HG02973 (cell line): ENCODE data around the gene SOX18.

Experiments used
- ATAC-seq: cut with Tn5 transposase; IDR thresholded peaks from one replicate; pipeline ENCODE4 v1.9.1; 2021; ENCODE audit warnings: moderate library complexity; ENCODE audit not compliant: unreplicated experiment

SOX18 gene

DNA sequence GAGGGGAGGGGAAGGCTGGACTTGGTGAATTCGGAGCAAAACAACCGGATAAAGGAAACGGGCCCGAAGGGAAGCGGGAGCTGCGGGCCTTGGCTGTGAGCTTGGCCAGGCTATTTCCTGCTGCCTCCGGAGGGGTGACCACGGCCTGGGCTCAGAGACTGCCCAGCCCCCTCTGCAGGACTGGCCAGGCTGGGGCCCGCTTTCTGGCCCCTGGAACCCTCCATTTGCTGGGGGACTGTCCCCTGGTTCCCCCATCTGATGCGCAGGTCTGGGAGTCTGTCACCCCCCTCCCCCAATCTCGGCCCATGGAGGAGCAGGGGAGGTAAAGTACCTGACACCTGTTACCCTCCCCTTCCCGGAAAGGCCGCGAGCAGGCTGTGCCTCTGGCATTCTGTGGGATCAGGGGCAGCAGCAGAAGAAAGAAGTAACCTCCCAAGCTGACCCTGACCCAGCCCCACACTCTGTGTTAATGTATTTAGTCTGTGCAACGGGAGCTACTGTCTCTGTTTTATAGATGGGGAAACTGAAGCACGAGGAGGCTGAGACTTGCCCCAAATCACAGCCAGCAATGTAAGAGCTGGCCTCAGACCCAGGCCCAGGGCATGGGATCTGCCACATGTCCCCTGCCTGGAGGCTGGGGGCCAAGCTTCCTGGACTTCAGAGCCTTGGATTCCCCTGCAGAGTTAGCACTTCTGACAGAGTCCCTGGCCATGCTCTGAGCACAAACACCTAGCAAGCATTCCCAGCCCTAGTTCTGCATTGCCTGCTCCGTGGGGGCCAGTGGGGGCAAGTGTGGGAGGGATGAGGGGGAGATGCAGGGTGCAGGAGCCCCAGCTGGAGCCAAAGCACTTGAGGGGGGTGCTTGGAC, 9.9 kb downstream of the SOX18 start:
- ATAC-seq, result no peak

DNA sequence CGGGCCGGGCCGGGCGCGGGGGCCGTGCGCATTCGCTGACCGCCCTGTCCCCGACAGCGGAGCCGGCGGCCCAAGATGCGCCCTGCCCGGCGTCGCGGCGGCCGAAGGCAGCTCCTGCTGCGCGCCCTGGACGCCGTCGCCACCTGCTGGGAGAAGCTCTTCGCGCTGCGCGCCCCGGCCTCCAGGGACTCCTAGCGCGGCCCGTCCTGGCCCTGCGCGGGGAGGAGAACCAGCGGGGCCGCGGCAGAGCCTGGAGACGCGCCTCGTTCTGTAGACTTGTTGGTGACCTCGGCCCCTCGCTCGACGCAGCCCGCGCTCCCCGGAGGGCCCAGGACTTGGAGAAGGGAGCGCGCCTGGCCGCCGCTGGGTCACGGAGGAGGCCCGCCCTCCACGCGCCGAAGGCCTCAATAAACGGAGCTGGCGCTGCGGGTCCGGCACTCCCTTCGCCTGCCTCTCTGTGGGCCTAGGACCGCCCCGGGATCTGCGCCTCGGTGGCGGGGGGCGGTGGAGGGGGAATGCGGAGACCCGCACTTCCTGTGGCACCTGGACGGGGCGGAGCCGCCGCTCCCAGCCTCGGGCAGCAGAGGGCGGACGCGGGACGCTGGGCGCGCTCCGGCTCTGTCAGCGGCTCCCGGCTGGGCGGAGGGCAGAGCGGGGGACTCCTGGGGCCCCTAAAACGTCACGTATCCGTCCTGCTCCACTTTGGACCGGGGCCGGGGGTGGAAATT, 10.7 kb downstream of the SOX18 start:
- ATAC-seq, result no peak

DNA sequence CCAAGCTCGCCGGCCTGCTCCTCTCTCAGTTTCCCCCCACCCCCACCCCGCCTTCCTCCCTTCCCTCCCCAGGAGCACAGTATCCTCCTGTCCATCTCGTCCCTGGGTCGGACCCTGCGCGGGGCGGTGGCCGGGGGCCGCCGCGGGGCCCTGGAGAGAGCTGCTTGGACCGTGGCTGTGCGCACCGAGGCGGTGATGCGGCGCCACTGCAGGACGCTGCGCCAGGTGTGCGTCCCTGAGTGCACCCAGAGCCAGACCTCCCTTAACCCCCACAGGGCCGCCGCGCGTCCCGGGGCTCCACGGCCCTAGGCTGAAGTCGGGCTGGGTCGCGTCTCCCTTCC, 11.2 kb downstream of the SOX18 start:
- no peak for ATAC-seq

DNA sequence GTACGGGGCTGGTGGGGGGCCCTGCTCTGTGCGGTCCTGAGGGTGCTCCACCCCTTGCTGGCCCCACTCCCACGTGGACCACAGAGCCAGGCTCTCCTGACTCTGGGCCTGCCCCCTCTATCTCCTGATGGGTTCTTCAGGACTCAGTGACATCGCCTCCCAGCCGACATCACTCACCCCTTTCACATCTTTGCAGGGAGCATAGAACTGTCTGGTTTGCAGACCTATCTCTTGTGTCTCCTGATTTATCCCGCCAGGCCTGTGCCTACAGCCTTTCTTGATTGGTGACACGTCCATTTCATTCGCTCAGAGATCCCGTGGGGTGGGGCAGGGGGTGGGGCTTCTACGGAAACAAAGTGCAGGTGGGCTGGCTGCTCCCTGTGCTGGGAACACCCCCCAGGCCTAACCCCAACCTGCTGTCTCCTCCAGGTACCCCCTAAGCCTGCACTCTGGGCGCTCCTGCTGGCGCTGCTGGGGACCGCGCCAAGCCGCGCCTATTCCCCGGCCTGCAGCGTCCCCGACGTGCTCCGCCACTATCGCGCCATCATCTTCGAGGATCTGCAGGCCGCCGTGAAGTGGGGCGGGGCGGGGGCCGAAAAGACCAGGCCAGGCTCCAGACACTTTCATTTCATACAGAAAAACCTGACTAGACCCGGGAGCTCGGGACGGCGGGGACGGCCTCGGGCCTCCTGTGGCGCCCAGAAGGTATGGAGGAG, 11.8 kb downstream of the SOX18 start:
- ATAC-seq, result no peak

DNA sequence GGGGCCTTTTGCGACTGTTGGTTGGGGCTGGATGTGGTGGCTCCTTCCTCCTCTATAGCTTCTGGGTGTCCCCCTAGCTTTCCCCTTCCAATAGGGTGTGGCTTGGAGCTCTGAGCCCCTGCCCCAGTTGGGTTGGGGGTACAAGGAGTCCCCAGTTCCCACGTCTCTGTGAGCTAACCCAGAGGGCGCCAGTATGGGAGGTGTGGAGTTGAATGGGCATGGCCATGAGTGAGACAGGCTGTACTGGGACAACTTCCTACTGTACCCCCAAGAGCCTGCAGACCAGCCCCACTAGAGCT, 12.3 kb downstream of the SOX18 start:
- ATAC-seq, result no peak

DNA sequence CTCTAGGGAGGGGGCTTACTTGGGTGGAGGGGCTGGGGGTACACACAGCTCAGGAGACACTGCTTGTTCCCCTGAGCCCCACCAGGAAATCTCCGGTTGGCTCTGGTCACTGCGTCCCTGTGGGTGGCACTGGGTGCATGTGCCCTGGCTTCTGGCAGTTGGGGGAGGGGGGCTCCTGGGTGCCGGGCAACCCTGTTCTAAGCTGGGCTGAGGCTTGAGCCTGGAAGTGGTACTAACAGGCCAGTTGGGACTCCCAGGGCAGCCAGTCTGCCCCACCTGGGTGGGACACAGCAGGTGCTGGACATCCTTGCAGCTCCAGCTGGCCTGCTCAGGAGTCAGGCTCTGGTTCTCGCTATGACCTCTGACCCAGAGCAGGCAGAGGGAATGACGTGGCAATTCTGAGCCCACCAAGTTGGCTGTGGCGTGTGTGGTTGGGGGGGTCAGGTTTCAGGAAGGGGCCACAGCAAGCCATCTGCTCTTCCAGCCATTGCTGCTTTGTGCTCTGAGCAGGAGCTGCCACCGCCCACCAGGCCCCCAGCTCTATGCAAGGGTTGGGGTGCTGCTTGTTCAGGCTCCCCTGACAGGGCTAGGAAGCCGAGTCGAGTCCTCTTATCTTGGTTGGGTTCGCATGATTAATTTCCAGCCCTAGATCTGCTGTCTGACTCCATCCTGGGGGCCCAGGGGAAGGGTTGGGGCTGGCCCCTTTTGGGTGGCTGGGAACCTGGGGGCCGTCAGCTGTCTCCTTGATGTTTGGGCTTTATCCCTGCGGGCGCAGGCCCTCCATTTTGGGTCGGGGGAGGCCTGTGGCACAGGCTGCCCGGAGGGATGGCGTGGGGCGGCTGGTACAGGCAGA, 12.9 kb downstream of the SOX18 start:
- no peak for ATAC-seq

DNA sequence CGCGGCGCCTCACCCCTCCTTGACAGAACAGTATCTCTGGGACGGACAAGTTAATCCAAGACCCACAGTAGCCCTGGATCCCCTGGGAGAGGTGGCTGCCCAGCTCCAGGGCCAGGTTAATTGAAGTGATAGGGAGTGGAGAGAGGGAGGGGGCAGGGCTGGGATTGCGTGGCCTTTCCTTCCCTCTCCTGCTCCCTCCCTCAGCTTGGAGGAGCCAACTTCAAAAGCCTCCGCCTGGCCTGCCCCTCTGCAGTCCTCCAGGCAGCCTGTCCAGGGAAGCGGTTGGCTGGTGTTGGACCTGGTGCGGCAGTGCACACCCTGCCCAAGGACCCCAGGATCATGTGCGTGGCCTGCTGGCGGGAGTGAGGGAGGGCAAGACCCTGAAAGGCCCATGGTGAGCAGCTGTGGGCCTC, 13.5 kb downstream of the SOX18 start, which contains the start of gene C20orf204:
Gene C20orf204 (plus strand): TSS at position 250 of the 413 bp plus-strand sequence. CDS start 142 bp downstream, at position 392.
- no peak for ATAC-seq

DNA sequence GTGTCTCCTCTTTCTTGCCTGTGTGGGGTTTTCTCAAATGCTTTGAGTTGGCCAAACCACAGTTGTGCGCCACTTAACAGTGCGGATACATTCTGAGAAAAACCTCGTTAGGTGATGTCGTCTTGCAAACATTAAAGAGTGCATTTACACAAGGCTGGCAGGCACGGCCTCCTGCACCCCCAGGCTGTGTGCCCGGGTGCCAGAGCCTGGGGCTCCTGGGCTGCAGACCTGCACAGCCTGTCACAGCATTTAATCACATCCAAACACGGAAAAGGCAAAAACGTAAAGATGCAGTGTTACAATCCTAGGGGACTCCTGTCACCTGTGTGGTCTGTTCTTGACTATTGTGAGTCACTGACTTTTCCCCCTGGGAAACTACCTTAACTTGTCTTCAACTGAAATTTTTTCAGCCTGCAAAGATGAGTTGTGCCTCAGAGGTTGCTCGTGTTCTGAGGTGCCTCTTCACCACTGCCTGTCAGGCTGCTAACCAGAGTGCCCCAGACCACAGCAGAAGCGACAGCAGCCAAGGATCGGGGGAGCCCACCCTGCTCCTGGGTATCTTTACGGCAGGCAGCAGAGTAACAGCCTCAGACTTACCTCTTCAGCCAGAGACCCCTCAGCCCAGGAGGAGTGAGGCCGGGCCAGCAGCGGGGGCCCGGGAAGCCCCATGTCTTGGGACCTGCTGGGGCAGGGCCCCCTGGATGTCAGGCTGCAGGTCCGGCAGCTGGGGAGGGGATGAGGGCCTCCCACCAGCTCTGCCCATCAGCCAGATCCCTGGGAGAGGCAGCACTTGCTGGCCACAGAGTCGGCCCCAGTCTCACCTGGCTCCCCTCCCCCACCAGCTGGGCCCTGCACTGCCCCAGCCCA, 14.1 kb downstream of the SOX18 start:
- no peak for ATAC-seq

DNA sequence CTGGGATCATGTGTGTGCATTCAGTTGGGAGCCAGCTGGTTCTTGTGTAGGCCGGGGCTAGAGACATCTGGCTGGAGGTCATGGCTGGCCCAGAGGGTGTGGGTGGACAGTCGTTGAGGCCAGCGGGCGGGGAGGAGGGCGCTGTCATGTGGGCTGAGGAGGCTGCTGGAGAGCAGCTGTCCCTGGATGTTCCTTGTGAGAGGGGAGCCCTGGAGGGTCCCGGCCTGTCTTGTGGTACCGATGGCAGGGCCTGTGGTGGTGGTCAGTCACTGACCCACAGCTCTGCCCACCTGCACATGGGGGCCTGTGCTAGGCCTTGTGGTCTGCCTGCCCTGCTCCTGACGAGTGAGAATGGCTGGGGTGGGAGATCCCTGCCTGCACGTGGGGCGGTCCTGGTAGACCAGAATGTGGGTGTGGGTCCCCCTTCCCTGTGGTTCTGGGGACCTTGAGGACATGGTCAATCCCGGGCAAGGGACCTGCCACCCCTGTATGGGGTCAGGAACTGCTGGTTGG, 15.4 kb downstream of the SOX18 start:
- no peak for ATAC-seq

DNA sequence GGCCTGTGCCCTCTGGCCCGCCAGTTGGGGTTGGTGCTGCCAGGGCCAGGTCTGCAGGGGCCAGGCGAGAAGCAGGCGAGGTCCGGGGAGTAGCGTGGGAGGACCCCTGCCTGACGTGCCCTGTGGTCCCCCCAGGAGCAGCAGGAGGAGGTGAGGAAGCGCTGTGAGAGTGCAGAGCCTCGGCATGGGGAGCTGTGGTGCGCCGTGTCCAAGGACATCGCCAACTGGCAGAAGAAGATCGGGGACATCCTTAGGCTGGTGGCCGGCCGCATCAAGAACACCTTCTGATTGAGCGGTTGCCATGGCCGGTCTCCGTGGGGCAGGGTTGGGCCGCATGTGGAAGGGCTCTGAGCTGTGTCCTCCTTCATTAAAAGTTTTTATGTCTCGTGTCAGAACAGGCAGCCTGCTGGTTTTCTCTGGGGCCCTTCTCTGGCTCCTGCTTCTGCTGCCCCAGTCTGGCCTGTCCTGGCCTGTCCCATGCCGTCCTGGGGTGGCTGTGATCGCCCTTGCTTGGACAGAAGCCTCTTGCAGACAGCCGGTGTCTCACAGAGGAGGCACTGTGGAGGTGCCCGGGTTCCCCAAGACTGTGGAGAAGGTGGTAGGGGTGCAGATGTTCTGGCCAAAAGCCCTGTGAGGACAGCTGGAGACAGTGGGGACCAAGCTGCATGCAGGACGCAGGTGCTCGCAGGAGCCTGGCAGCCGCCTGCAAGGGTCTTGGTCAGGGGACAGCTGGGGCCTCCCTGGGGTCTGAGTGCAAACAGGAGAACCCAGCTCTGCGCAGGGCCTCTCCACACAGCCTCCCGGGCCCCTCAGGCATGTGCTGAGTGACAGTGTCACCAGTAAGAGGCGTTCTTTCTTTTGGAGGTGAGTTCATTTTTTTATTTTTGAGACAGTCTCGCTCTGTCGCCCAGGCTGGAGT, 16.5 kb downstream of the SOX18 start:
- ATAC-seq, result no peak

DNA sequence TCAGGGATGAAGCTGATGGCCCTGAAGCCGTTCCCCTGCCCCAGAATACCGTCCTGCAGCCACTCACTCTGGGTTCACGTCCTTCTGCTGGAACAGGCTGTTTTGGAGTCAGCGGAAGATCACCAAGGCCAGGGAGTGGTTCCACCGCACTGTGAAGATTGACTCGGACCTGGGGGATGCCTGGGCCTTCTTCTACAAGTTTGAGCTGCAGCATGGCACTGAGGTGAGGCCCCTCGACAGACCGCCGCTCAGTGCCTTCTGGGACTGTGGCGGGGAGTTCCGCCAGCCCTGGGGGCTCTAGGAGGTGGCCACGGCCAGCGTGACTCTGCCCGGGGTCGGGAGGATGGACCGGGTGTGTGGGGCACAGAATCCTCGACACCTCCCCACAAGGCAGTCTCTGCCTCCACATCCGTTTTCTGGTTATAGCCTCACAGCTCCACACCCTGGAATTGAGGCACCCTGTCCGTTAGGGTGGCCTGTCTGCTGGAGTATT, 17.6 kb downstream of the SOX18 start:
- no peak for ATAC-seq

DNA sequence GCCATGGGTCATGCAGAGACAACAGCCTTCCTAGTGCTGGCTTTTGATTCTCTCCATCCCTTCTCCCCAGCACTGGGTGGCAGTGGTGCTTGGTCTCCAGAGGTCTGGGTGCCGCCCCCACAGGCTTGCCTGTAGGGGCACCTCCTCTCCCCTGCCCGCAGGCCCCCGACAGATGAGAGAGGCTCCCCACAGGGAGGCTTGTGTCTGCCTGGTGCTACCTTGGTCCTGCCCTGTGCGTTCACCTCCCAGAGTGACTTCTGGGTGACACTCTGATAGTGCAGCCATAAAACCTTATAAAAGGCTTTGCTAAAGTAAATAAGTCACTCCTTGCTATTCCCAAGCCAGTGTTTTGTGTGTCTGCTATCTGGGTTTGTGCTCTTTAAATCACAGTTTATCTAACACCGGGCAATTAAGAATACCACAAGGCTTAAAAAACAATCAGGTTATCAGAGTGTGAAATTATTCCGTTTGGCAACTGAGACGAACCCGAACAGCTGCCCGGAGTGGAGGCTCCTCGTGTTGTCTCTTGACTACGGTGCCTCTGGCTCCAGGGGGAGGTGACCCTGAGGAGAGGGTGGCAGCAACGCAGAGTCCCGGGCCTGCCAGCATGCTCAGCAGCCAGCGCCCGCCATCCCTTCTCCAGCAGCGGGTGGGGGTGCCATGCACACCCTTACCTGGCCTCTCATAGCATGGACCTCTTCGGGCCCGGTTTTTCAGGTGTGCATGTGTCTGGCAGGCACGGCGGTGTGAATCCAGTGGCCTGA, 18.9 kb downstream of the SOX18 start:
- ATAC-seq, result no peak

DNA sequence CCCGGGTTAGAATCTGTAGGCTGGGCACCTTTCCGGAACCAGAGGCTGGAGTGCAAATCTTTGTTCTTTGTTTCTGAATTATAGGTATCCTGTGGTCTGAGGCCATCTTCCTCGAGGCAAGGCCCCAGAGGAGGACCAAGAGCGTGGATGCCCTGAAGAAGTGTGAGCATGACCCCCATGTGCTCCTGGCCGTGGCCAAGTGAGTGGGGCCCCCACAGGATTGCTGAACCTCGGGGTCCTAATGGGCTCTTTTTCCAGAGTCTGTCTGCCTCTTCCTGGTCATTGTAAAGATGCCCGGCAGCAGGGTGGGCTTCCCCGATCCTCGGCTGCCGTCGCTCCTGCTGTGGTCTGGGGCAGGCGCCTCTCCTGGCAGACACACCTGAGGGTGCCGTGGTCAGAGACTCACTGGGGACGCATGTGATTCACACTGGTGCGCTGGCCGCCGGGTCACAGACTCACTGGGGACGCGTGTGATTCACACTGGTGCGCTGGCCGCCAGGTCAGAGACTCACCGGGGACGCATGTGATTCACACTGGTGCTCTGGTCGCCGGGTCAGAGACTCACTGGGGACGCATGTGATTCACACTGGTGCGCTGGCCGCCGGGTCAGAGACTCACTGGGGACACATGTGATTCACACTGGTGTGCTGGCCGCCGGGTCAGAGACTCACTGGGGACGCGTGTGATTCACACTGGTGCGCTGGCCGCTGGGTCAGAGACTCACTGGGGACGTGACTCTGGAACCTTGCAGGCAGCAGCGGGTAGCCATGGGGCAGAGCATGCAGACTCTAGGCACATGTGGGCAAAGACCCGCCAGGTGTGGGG, 19.9 kb downstream of the SOX18 start:
- no peak for ATAC-seq

DNA sequence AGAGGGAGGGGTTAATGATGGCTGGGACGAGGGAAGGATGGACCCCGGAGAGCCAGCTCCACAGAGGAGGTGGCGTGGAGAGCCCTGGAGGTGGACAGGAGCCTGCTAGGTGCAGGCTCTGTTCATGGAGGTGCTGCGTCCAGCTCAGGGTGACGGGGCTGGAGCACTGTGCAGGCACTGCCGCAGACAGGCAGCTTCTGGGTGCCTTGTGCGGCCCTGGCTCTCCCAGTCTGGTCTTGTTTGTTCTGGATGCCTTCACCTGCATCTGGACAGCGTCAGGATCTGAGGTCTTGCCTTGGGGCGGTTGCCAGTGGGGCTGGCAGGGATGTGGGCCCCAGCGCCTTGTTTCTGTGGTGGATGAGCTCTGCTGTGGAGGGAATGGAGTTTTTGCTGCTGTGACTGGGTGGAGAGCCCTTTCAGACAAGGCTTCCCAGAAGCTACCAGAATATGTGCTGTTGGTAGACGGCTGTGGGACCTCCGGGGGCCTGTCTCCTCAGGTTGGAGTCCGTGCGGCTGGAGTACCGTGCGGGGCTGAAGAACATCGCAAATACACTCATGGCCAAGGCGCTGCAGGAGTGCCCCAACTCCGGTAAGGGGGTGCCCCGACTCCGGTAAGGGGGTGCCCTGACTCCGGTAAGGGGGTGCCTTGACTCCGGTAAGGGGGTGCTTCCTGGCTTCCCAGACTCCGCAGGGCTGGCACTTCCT, 21.3 kb downstream of the SOX18 start:
- ATAC-seq, result no peak

DNA sequence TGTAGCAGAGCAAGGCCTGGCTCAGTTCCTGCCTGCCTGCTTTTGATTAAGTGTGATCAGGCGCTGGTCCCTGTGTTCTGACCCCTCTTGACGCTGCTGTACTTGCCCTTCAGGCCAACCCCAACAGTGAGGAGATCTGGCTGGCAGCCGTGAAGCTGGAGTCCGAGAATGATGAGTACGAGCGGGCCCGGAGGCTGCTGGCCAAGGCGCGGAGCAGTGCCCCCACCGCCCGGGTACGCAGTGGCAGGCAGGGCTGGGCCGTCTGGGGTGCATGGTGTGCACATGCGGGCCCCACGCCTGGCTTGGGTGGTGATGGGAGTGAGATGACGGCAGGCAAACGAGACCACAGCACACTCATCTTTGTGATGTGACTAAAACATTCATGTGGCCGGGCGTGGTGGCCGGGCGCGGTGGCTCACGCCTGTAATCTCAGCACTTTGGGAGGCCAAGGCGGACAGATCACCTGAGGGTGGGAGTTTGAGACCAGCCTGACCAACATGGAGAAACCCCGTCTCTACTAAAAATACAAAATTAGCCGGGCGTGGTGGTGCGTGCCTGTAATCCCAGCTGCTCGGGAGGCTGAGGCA, 23.5 kb downstream of the SOX18 start:
- no peak for ATAC-seq
